GM21367 (cell line): ENCODE measurements around the gene TBC1D22B.
"Not testable (repeated sequence)": the region's sequence is repeated elsewhere in the genome, so short reads cannot be mapped to it uniquely, and the experiment has no call there.

Source experiments
- ATAC-seq: cut with Tn5 transposase; IDR thresholded peaks from one replicate; pipeline ENCODE4 v1.9.1; 2021; ENCODE audit not compliant: unreplicated experiment

TBC1D22B gene

GRCh38 chr6:37302086-37302686 lies 44.6 kb downstream of the TBC1D22B start:
- no peak for ATAC-seq

- ATAC-seq = no peak
Observed at GRCh38 chr6:37303091-37303660, 45.6 kb downstream of the TBC1D22B start.

GRCh38 chr6:37303891-37304503 lies 46.4 kb downstream of the TBC1D22B start:
- no peak for ATAC-seq

GRCh38 chr6:37304766-37305165 lies 47.2 kb downstream of the TBC1D22B start:
- ATAC-seq = no peak

GRCh38 chr6:37305841-37306425 lies 48.4 kb downstream of the TBC1D22B start:
- no peak for ATAC-seq

- ATAC-seq = no peak
Observed at GRCh38 chr6:37306624-37307222, 49.2 kb downstream of the TBC1D22B start.

- ATAC-seq = not testable (repeated sequence)
Observed at GRCh38 chr6:37307484-37307883, 49.9 kb downstream of the TBC1D22B start.

- ATAC-seq = no peak
Observed at GRCh38 chr6:37308069-37308815, 50.7 kb downstream of the TBC1D22B start.

GRCh38 chr6:37309046-37309445 lies 51.5 kb downstream of the TBC1D22B start:
- ATAC-seq = no peak

GRCh38 chr6:37309692-37310091 lies 52.1 kb downstream of the TBC1D22B start:
- no peak for ATAC-seq

- no peak for ATAC-seq
Observed at GRCh38 chr6:37310966-37311365, 53.4 kb downstream of the TBC1D22B start.

- no peak for ATAC-seq
Observed at GRCh38 chr6:37311741-37312473, 54.3 kb downstream of the TBC1D22B start.

- no peak for ATAC-seq
Observed at GRCh38 chr6:37313723-37314486, 56.3 kb downstream of the TBC1D22B start.

GRCh38 chr6:37314487-37315156 lies 57.0 kb downstream of the TBC1D22B start:
- ATAC-seq = no peak

- no peak for ATAC-seq
Observed at GRCh38 chr6:37315157-37315515, 57.6 kb downstream of the TBC1D22B start.

- ATAC-seq = no peak
Observed at GRCh38 chr6:37316071-37316470, 58.5 kb downstream of the TBC1D22B start.

GRCh38 chr6:37317312-37318038 lies 59.9 kb downstream of the TBC1D22B start:
- no peak for ATAC-seq

GRCh38 chr6:37319156-37319555 lies 61.6 kb downstream of the TBC1D22B start:
- ATAC-seq = no peak
